Thyroid gland (tissue), 4 donors: Measurements from ENCODE around the gene MS4A12. TPM values are rescaled to one million over a fixed set of nuclear protein-coding genes. Genes with fewer than 3 reads are reported as not detected.

Source experiments
- DNase-seq, 2 donors: peaks; one replicate each; pipeline ENCODE4 v3.0.0-alpha.2; 2019
- H3K27ac ChIP-seq, 3 donors: fragments of 200-600 bp; sonication (generic); 1 replicate in 2 of 3; 2 replicates in 1 of 3; pipeline ENCODE4 v1.5.1; 2016 to 2019; ENCODE audit warnings: mild to moderate bottlenecking in 1 of 3, moderate library complexity in 1 of 3
- H3K27me3 ChIP-seq: fragments of 200-600 bp; sonication (generic); one replicate; pipeline ENCODE4 v1.5.1; 2019
- H3K36me3 ChIP-seq, 2 donors: fragments of 200-600 bp; sonication (generic); one replicate each; pipeline ENCODE4 v1.5.1; 2016 to 2019
- H3K4me1 ChIP-seq, 2 donors: fragments of 200-600 bp; sonication (generic); one replicate each; pipeline ENCODE4 v1.5.1; 2017 to 2019
- H3K4me3 ChIP-seq, 3 donors: fragments of 200-600 bp; sonication (generic); replicated peaks in 1 of 3; 1 replicate in 2 of 3; 2 replicates in 1 of 3; pipeline ENCODE4 v1.5.1; 2016; ENCODE audit warnings: mild to moderate bottlenecking in 1 of 3
- H3K9me3 ChIP-seq: fragments of 200-600 bp; sonication (generic); one replicate; pipeline ENCODE4 v1.5.1; 2017
- CTCF ChIP-seq, 6 experiments: fragments of 200-600 bp in 3 of 6; fragments of 450-650 bp in 3 of 6; sonication (generic) in 3 of 6; IDR thresholded peaks; one replicate each; pipeline ENCODE4 v1.5.1; 2016 to 2019; ENCODE audit warnings: antibody characterized with exemption in 6 of 6, mild to moderate bottlenecking in 2 of 6, inconsistent platforms in 1 of 6, moderate library complexity in 1 of 6
- POLR2A ChIP-seq, 2 donors: fragments of 450-650 bp; IDR thresholded peaks; one replicate each; pipeline ENCODE4 v1.6.1; 2017; ENCODE audit warnings: antibody characterized with exemption in 2 of 2, mild to moderate bottlenecking in 2 of 2, moderate library complexity in 1 of 2
- WGBS, 2 donors: methylation state at CpG; one replicate each; pipeline ENCODE4 v1.1.5; 2017; 5-methylcytosine and 5-hydroxymethylcytosine counted together
- intact Hi-C: fragments of 100-400 bp; cut with DNase I; formaldehyde crosslinking; loops from one replicate; pipeline ENCODE4 v1.15.1; 2023
- total RNA-seq, 4 donors: library from RNA; depleted of rRNA; stranded (reverse); fragments of >200 nt; gene quantifications; one replicate each; pipeline ENCODE4 v1.2.3, GENCODE V29; 2016

MS4A12 gene
- total RNA-seq, 4 donors from 2014 or later, result not detected

GRCh38 chr11:60511393-60511792 lies 18.8 kb downstream of the MS4A12 start:
- Histone ChIP-seq H3K4me3 (no peak overlapping the region), H3K4me1 (peaks cover 0 to 5% of the 10 kb centered on the region in 2 donors), H3K36me3 (no peaks in the 10 kb centered on the region), H3K9me3 (no peaks in the 10 kb centered on the region), H3K27ac (no peak overlapping the region), H3K27me3 (no peaks in the 10 kb centered on the region)
- WGBS, 2 donors, result 69 to 73% methylated on average over 6 of the region's 6 CpGs
- intact Hi-C loops, result no loop called here
- DNase-seq, result no peak
- TF ChIP-seq POLR2A (IDR thresholded peaks at IDR 0.05) (no peak), CTCF (IDR thresholded peaks at IDR 0.05) (no peak)

DNA sequence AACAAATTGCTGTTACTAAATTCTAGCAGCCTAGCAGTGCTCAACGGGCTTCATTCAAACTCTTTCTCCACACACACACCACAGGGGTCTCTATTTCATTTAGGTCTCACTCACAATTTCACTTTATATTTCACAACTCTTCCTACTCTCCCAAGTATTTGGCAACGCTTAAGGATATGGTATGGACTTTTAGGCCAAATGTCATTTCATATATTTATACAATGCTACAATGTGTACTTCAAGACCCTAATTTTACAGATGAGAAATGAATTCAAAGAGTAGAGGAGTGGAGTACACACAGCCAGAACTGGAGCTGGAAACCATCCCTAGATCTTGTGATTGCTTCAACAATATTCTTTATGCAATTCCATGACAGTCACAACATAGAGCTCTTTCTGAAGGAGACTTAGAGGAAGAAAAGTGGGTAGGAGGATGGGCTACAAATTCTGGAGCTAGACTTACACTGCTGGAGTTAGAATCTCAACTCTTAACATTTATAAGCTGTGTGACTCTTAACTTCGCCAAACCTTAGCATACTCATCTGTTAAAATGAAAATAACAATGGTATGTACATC lies 20.2 kb downstream of the MS4A12 start:
- DNase-seq, result no peak
- Histone ChIP-seq H3K27ac (no peak overlapping the region), H3K36me3 (no peaks in the 10 kb centered on the region), H3K4me1 (peaks cover 0 to 5% of the 10 kb centered on the region in 2 donors), H3K27me3 (no peaks in the 10 kb centered on the region), H3K4me3 (no peak overlapping the region), H3K9me3 (no peaks in the 10 kb centered on the region)
- intact Hi-C loops, result no loop called here
- no peak for TF ChIP-seq CTCF (IDR thresholded peaks at IDR 0.05)
- TF ChIP-seq POLR2A (IDR thresholded peaks at IDR 0.05), result no peak
- 74 to 76% methylated on average over 3 of the region's 3 CpGs for WGBS, 2 donors

DNA sequence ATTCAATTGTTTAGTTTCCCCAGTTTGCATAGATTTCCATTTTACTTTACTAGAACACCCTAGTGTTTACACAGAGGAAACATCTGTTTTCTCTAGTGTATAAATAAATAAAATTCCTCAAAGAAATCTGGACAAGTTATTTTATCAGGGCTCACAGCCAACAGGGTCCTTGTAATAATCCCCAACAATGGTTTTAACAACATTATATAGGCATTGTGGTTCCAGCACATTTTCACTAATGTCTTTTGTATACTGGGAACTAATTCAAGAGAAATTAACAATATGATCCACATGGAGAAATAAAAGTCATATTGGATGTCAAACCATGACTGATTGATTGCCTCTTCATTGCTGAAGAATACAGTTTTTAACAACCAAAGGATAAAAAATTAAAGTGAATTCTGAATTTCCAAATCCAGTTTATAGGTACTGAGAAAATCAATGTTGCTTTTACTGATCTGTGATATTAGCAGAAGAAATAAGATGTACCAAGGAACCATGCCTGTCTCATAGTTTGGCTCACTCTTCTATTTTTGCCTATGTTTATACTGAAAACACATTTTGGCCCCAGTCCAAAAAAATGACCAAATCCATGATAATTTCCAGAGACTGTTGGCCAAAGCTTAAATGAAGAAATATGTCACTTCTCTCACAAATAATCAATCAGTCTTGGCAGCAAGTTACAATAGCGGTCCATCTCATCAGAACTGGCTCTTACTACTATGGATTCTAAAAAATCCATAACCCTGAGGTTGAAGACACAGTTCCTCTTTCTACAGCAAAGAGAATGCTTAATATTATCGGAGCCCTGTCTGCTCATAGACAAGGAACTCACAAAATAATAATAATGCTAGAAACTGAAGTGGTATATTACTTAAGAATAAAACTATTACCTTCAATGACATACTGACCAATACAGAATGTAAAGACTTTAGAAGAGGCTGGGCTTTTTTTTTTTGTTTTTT lies 21.2 kb downstream of the MS4A12 start:
- Histone ChIP-seq H3K4me1 (peaks cover 0 to 5% of the 10 kb centered on the region in 2 donors), H3K36me3 (no peaks in the 10 kb centered on the region), H3K4me3 (no peak overlapping the region), H3K27ac (no peak overlapping the region), H3K27me3 (no peaks in the 10 kb centered on the region), H3K9me3 (no peaks in the 10 kb centered on the region)
- no peak for TF ChIP-seq CTCF (IDR thresholded peaks at IDR 0.05)
- TF ChIP-seq POLR2A (IDR thresholded peaks at IDR 0.05), result no peak
- no peak for DNase-seq
- intact Hi-C loops, result no loop called here
- WGBS, 2 donors, result 70 to 72% methylated on average over 2 of the region's 2 CpGs

DNA sequence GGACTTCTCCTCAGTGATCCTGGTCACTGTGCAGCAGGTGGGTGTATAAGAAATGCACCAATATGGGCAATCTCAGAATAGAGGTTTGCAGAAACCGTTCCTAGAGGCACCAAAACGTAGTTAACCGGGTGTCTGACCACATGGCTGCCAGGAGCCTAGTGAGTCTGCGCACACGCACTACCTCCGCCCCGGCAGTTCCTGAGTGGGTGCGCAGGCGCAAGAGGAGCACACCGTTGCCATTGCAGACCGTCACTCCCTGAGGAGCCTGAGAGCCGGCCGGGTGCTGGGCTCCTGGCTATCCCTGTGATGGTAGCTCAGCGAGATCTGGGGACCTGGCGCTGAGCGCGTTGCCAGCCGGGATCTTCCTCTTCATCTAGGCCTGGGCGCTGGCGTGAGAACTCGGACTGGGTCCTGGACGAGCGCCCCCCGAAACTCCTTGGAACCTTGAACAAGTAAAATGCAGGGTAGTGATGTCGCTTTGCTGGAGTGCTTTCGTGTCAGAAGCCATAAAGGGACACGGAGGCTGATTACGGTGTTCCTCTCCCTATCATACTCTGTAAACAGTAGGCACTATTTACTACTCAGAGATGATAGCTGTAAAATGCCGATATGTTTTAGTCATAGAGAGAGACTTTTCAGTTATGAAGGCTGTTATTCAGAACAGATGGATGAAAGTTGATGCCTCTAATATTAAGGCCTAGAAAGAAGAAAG lies 22.7 kb downstream of the MS4A12 start, which contains the start of gene MS4A13:
Gene MS4A13 (plus strand): TSS at position 249 of the 712 bp plus-strand sequence. CDS start 2,692 bp downstream, outside the sequence.
- Histone ChIP-seq H3K9me3 (no peaks in the 10 kb centered on the region), H3K4me3 (no peak within 1 kb of the TSS), H3K4me1 (peaks cover 0 to 5% of the 10 kb centered on the region in 2 donors), H3K36me3 (no peaks in the 10 kb centered on the region), H3K27me3 (no peaks in the 10 kb centered on the region), H3K27ac (no peak within 1 kb of the TSS)
- intact Hi-C loops, result no loop called here
- WGBS, 2 donors, result 91 to 96% methylated on average over 12 to 24 of the region's 29 CpGs
- TF ChIP-seq POLR2A (IDR thresholded peaks at IDR 0.05) (no peak), CTCF (IDR thresholded peaks at IDR 0.05) (no peak)
- no peak for DNase-seq
